HCT116 (cell line): Measurements from ENCODE around the gene FMC1. TPM values are rescaled to one million over a fixed set of nuclear protein-coding genes. Genes with fewer than 3 reads are reported as not detected.

Experiments
- ATAC-seq: fragments of 200-7000 bp; cut with Tn5 transposase; 2 replicates; pipeline ENCODE4 v1.9.1; 2020; ENCODE audit warnings: mild to moderate bottlenecking, moderate library complexity
- BruUV-seq: library from RNA; stranded (reverse); fragments of 400-500 nt; replicated peaks from 2 replicates; lab custom pipeline; 2021; lab: Mats Ljungman, UMichigan
- CTCF ChIA-PET: fragments of 300-600 bp; sonication (Branson Sonifier 250); formaldehyde crosslinking; loops from one replicate; lab custom pipeline; 2021; ENCODE audit warnings: antibody characterized with exemption; lab: Charles Lee
- POLR2A ChIA-PET: fragments of 300-600, 350-600 bp; sonication (Branson Sonifier 250); formaldehyde crosslinking; loops from one replicate; lab custom pipeline; 2021; ENCODE audit warnings: antibody characterized with exemption; lab: Charles Lee
- RAD21 ChIA-PET, 2 experiments: fragments of 300-600 bp; sonication (Branson Sonifier 250); formaldehyde crosslinking; loops; one replicate each; lab custom pipeline; 2023; ENCODE audit warnings: low total read pairs in 2 of 2; ENCODE audit not compliant: uncharacterized antibody in 2 of 2, unreplicated experiment in 2 of 2, low non-redundant PET in 1 of 2; lab: Charles Lee
- DNase-seq: peaks from one replicate; pipeline ENCODE4 v3.0.0-alpha.2; 2010; ENCODE audit warnings: low read depth, low spot score
- H2AFZ ChIP-seq: fragments of 200-600 bp; shearing (Covaris generic), sonication (generic); 2 replicates; pipeline ENCODE4 v1.6.1; 2017; ENCODE audit warnings: low read depth, mixed run types, mixed read lengths, antibody characterized with exemption, low read length; ENCODE audit not compliant: poor library complexity, severe bottlenecking
- H3K27ac ChIP-seq: 2 replicates; pipeline ENCODE4 v1.5.1; 2012; ENCODE audit warnings: low read depth, low read length
- H3K27me3 ChIP-seq: fragments of 200-600 bp; sonication (generic); 2 replicates; pipeline ENCODE4 v1.6.1; 2016; ENCODE audit warnings: mixed run types, low read length, mixed read lengths; ENCODE audit not compliant: insufficient read depth
- H3K36me3 ChIP-seq, 2 experiments: fragments of 200-500 bp in 1 of 2; fragments of 200-600 bp in 1 of 2; sonication (Bioruptor generic) in 1 of 2; sonication (generic) in 1 of 2; 2 replicates each; pipeline versions ENCODE4 v1.5.1 to v1.6.1; 2014 to 2016; ENCODE audit warnings: low read length in 2 of 2, inconsistent platforms in 1 of 2, mixed read lengths in 1 of 2, mixed run types in 1 of 2; ENCODE audit not compliant: insufficient read depth in 2 of 2, control insufficient read depth in 1 of 2
- H3K4me1 ChIP-seq, 2 experiments: fragments of 200-600 bp in 1 of 2; sonication (generic) in 1 of 2; 2 replicates each; pipeline versions ENCODE4 v1.5.1 to v1.6.1; 2012 to 2017; ENCODE audit warnings: low read length in 2 of 2, inconsistent platforms in 1 of 2, mild to moderate bottlenecking in 1 of 2, mixed read lengths in 1 of 2, mixed run types in 1 of 2, moderate library complexity in 1 of 2; ENCODE audit not compliant: insufficient read depth in 2 of 2, control insufficient read depth in 1 of 2
- H3K4me2 ChIP-seq: fragments of 200-600 bp; sonication (generic); 2 replicates; pipeline ENCODE4 v1.6.1; 2017; ENCODE audit warnings: mixed run types, low read length, mixed read lengths
- H3K4me3 ChIP-seq, 2 experiments: fragments of 200-600 bp in 1 of 2; sonication (generic) in 1 of 2; replicated peaks in 1 of 2; 2 replicates each; pipeline ENCODE4 v1.5.1; 2011 to 2016; ENCODE audit warnings: low read length in 2 of 2, control low read depth in 1 of 2, low read depth in 1 of 2, mild to moderate bottlenecking in 1 of 2, mixed read lengths in 1 of 2, mixed run types in 1 of 2
- H3K79me2 ChIP-seq: fragments of 200-600 bp; sonication (generic); 2 replicates; pipeline ENCODE4 v1.6.1; 2017; ENCODE audit warnings: mild to moderate bottlenecking, mixed run types, low read length, moderate library complexity, mixed read lengths; ENCODE audit not compliant: insufficient read depth
- H3K9ac ChIP-seq: fragments of 200-600 bp; sonication (generic); 2 replicates; pipeline ENCODE4 v1.6.1; 2016; ENCODE audit warnings: low read length, mixed read lengths
- H3K9me2 ChIP-seq: fragments of 200-600 bp; sonication (generic), shearing (Covaris generic); 2 replicates; pipeline ENCODE4 v1.6.1; 2017; ENCODE audit warnings: mixed run types, mild to moderate bottlenecking, moderate library complexity; ENCODE audit not compliant: insufficient read depth
- H3K9me3 ChIP-seq, 2 experiments: fragments of 200-500 bp in 1 of 2; fragments of 200-600 bp in 1 of 2; sonication (Bioruptor generic) in 1 of 2; sonication (generic) in 1 of 2; 2 replicates each; pipeline ENCODE4 v1.6.1; 2014 to 2017; ENCODE audit warnings: low read length in 2 of 2, mixed read lengths in 2 of 2, inconsistent platforms in 1 of 2, low read depth in 1 of 2, mild to moderate bottlenecking in 1 of 2, mixed run types in 1 of 2, moderate library complexity in 1 of 2; ENCODE audit not compliant: control insufficient read depth in 1 of 2, insufficient read depth in 1 of 2
- H4K20me1 ChIP-seq: fragments of 200-600 bp; sonication (generic), shearing (Covaris generic); 2 replicates; pipeline ENCODE4 v1.6.1; 2017; ENCODE audit warnings: mixed run types, mild to moderate bottlenecking, moderate library complexity; ENCODE audit not compliant: insufficient read depth
- CBX3 ChIP-seq: IDR thresholded peaks from 2 replicates; pipeline ENCODE4 v1.6.1; 2012; ENCODE audit warnings: low read depth
- EGR1 ChIP-seq: IDR thresholded peaks from 2 replicates; pipeline ENCODE4 v1.6.1; 2012; ENCODE audit warnings: low read depth
- ELF1 ChIP-seq: IDR thresholded peaks from 2 replicates; pipeline ENCODE4 v1.6.1; 2012; ENCODE audit warnings: low read depth, borderline replicate concordance
- EZH2 ChIP-seq: fragments of 200-600 bp; sonication (generic); IDR thresholded peaks from 2 replicates; pipeline ENCODE4 v1.6.1; 2017; ENCODE audit warnings: antibody characterized with exemption, mixed run types
- EZH2phosphoT487 ChIP-seq: fragments of 200-600 bp; IDR thresholded peaks from 2 replicates; pipeline ENCODE4 v1.6.1; 2018; ENCODE audit warnings: antibody characterized with exemption, borderline replicate concordance
- FOSL1 ChIP-seq: IDR thresholded peaks from 2 replicates; pipeline ENCODE4 v1.6.1; 2012; ENCODE audit warnings: low read depth
- MAX ChIP-seq: IDR thresholded peaks from 2 replicates; pipeline ENCODE4 v1.6.1; 2012
- RAD21 ChIP-seq: IDR thresholded peaks from 2 replicates; pipeline ENCODE4 v1.6.1; 2012; ENCODE audit warnings: low read depth, mild to moderate bottlenecking
- SIN3A ChIP-seq: IDR thresholded peaks from 2 replicates; pipeline ENCODE4 v1.6.1; 2012; ENCODE audit warnings: low read depth
- SP1 ChIP-seq: IDR thresholded peaks from 2 replicates; pipeline ENCODE4 v1.6.1; 2012; ENCODE audit warnings: low read depth
- SRF ChIP-seq: IDR thresholded peaks from 2 replicates; pipeline ENCODE4 v1.6.1; 2012; ENCODE audit warnings: low read depth
- TCF7L2 ChIP-seq: IDR thresholded peaks from 2 replicates; pipeline ENCODE4 v1.7.0; 2011; ENCODE audit warnings: borderline replicate concordance, inconsistent platforms; ENCODE audit not compliant: insufficient read depth, insufficient read length; ENCODE audit errors: extremely low read depth
- ZNF274 ChIP-seq: fragments of 200-500 bp; sonication (Bioruptor generic); IDR thresholded peaks from 2 replicates; pipeline ENCODE4 v1.6.1; 2014; ENCODE audit warnings: mild to moderate bottlenecking, low read depth, low read length, inconsistent platforms
- intact Hi-C: fragments of 100-400 bp; cut with micrococcal nuclease; formaldehyde crosslinking; loops from 2 replicates; pipeline ENCODE4 v1.10.0; 2022
- total RNA-seq: library from RNA; stranded (reverse); gene quantifications from one replicate; pipeline ENCODE4 v1.2.1, GENCODE V29; 2021; ENCODE audit not compliant: unreplicated experiment
- TF ChIP-seq, protein P1 (sequence below): IDR thresholded peaks from 2 replicates; pipeline ENCODE4 v1.6.1; 2012; ENCODE audit warnings: low read depth
- TF ChIP-seq, protein P2 (sequence below), 3 experiments: fragments of 200-600 bp in 1 of 3; sonication (generic) in 1 of 3; IDR thresholded peaks in 2 of 3; conservative IDR thresholded peaks in 1 of 3; 2 replicates each; pipeline ENCODE4 v1.5.1; 2012 to 2017; ENCODE audit warnings: low read depth in 2 of 3, low read length in 2 of 3, antibody characterized with exemption in 1 of 3, borderline replicate concordance in 1 of 3, control low read depth in 1 of 3, mild to moderate bottlenecking in 1 of 3, mixed read lengths in 1 of 3, mixed run types in 1 of 3, moderate library complexity in 1 of 3; ENCODE audit not compliant: insufficient read depth in 1 of 3

The FMC1 gene
- total RNA-seq, 1 experiment from 2014 or later, result 19.4 TPM

DNA sequence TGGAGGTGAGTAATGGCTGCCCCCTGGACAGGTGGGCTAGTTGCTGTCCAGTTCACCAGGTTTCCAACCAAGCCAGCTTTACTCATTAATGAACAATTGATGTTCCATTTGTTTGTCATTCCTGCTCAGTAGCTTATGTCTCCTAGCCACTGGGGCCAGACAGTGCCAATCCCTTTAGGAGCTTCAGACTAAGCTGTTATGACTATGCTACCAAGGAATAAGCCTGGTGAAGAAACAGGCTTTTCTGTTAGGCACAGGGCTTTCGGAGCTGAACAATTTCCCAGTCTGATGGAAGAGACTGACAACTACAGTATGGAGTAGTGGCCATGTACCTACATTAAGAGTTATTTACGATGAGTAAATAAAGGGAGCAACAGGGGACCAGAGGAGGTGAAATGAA, 2.1 kb upstream of the FMC1 start:
- Histone ChIP-seq H3K9me2 (no peaks in the 10 kb centered on the region), H4K20me1 (no peaks in the 10 kb centered on the region), H3K9me3 (peaks cover 0 to 5% of the 10 kb centered on the region in 2 experiments; a peak in 1 of 4 replicates), H3K4me2 (peak overlapping the region; percentile 94), H3K27me3 (no peaks in the 10 kb centered on the region), H3K4me3 (peak overlapping the region; percentile 78 to 90), H3K79me2 (peaks cover 23% of the 10 kb centered on the region), H3K36me3 (no peaks in the 10 kb centered on the region), H2AFZ (no peak overlapping the region), H3K9ac (no peak overlapping the region), H3K4me1 (peaks cover 3 to 26% of the 10 kb centered on the region in 2 experiments; a peak in 3 of 4 replicates), H3K27ac (peak overlapping the region; percentile 95; the same call in 1 of the 2 replicates)
- ChIA-PET CTCF (interaction anchor here (1.0 to 1.6 kb wide), 2 partner anchors 18 to 21 kb away, joined by 4 to 5 read pairs; partner anchors contain the start of gene LUC7L2), RAD21 (no interaction called here), POLR2A (no interaction called here)
- ATAC-seq (no peak), DNase-seq (no peak)
- no TSS peak for BruUV-seq
- intact Hi-C loops, result no loop called here
- no peak for TF ChIP-seq RAD21
- TF ChIP-seq ELF1, result no peak
- TF ChIP-seq SIN3A, result no peak
- TF ChIP-seq EZH2phosphoT487, result no peak
- no peak for TF ChIP-seq FOSL1
- TF ChIP-seq SP1, result no peak
- TF ChIP-seq EGR1, result no peak

DNA sequence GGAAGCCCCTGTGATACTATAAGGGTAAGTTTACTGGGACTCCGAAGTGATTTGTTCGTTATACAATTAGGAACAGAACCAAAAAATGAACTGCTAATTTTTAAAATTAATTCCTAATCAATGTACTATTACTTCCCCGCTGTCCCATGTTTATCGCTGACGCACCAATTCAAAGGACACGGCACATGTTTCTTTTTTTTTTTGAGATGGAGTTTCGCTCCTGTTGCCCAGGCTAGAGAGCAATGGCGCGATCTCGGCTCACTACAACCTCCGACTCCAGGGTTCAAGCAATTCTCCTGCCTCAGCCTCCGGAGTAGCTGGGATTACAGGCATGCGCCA, 1.5 kb upstream of the FMC1 start:
- Histone ChIP-seq H3K27ac (peak overlapping the region; percentile 95), H2AFZ (no peak overlapping the region), H3K79me2 (peaks cover 24% of the 10 kb centered on the region), H3K4me3 (peak overlapping the region; percentile 78 to 90), H3K27me3 (no peaks in the 10 kb centered on the region), H3K9me2 (no peaks in the 10 kb centered on the region), H3K4me1 (peaks cover 3 to 26% of the 10 kb centered on the region in 2 experiments; a peak in 3 of 4 replicates), H3K36me3 (no peaks in the 10 kb centered on the region), H3K9ac (peak overlapping the region; percentile 94; the same call in 1 of the 2 replicates), H3K9me3 (peaks cover 0 to 5% of the 10 kb centered on the region in 2 experiments; a peak in 1 of 4 replicates), H4K20me1 (no peaks in the 10 kb centered on the region), H3K4me2 (peak overlapping the region; percentile 94)
- ChIA-PET RAD21 (no interaction called here), POLR2A (interaction anchor here (0.6 to 1.0 kb wide), 4 partner anchors 16 to 624 kb away, joined by 3 to 4 read pairs (median 4); partner anchors contain the start of gene LUC7L2), CTCF (interaction anchor here (1.0 to 1.6 kb wide), 3 partner anchors 18 to 206 kb away, joined by 4 to 5 read pairs (median 4); partner anchors contain the start of gene LUC7L2)
- ATAC-seq, result no peak
- no peak for TF ChIP-seq EZH2phosphoT487
- TF ChIP-seq, protein P1, sequence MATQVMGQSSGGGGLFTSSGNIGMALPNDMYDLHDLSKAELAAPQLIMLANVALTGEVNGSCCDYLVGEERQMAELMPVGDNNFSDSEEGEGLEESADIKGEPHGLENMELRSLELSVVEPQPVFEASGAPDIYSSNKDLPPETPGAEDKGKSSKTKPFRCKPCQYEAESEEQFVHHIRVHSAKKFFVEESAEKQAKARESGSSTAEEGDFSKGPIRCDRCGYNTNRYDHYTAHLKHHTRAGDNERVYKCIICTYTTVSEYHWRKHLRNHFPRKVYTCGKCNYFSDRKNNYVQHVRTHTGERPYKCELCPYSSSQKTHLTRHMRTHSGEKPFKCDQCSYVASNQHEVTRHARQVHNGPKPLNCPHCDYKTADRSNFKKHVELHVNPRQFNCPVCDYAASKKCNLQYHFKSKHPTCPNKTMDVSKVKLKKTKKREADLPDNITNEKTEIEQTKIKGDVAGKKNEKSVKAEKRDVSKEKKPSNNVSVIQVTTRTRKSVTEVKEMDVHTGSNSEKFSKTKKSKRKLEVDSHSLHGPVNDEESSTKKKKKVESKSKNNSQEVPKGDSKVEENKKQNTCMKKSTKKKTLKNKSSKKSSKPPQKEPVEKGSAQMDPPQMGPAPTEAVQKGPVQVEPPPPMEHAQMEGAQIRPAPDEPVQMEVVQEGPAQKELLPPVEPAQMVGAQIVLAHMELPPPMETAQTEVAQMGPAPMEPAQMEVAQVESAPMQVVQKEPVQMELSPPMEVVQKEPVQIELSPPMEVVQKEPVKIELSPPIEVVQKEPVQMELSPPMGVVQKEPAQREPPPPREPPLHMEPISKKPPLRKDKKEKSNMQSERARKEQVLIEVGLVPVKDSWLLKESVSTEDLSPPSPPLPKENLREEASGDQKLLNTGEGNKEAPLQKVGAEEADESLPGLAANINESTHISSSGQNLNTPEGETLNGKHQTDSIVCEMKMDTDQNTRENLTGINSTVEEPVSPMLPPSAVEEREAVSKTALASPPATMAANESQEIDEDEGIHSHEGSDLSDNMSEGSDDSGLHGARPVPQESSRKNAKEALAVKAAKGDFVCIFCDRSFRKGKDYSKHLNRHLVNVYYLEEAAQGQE, result no peak
- TF ChIP-seq EZH2, result no peak
- no peak for TF ChIP-seq SRF
- no peak for TF ChIP-seq MAX
- TF ChIP-seq, protein P2, sequence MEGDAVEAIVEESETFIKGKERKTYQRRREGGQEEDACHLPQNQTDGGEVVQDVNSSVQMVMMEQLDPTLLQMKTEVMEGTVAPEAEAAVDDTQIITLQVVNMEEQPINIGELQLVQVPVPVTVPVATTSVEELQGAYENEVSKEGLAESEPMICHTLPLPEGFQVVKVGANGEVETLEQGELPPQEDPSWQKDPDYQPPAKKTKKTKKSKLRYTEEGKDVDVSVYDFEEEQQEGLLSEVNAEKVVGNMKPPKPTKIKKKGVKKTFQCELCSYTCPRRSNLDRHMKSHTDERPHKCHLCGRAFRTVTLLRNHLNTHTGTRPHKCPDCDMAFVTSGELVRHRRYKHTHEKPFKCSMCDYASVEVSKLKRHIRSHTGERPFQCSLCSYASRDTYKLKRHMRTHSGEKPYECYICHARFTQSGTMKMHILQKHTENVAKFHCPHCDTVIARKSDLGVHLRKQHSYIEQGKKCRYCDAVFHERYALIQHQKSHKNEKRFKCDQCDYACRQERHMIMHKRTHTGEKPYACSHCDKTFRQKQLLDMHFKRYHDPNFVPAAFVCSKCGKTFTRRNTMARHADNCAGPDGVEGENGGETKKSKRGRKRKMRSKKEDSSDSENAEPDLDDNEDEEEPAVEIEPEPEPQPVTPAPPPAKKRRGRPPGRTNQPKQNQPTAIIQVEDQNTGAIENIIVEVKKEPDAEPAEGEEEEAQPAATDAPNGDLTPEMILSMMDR (IDR thresholded peaks at IDR 0.05 in 2 of 3, conservative IDR thresholded peaks at IDR 0.05 in 1 of 3; ENCODE audit: borderline replicate concordance in 1 of 3, insufficient read depth in 1 of 3, low read depth in 2 of 3, low read length in 2 of 3), result no peak
- TF ChIP-seq RAD21, result no peak
- no peak for TF ChIP-seq TCF7L2
- TF ChIP-seq CBX3, result no peak
- no peak for TF ChIP-seq ZNF274
- BruUV-seq, result TSS peak; percentile 67
- intact Hi-C loops, result loop anchor here (10.0 kb wide), 1 partner anchor 235 kb away; the partner anchor contains the start of gene ZC3HAV1
- DNase-seq, result no peak
